ENCODE measurements around the gene MPLKIP.

- TF ChIP-seq CTCF (conservative IDR thresholded peaks at IDR 0.05) (peak; percentile 14), ZFX (IDR thresholded peaks at IDR 0.05) (no peak)
These were observed 13.2 kb upstream of the MPLKIP start for GRCh38 chr7:40147371-40148246.
